Ovary (tissue), 3 donors: ENCODE data around the gene PPP1R9B.
A peak's percentile ranks its signal among the peaks of the same experiment; 100 is the strongest.

Experiments
- CTCF ChIP-seq, 3 donors: fragments of 450-650 bp in 2 of 3; fragments of 200-600 bp in 1 of 3; IDR thresholded peaks; one replicate each; pipeline versions ENCODE4 v1.5.1 to v1.8.0; 2016 to 2022; ENCODE audit warnings: antibody characterized with exemption in 3 of 3, mild to moderate bottlenecking in 1 of 3
- POLR2A ChIP-seq: fragments of 450-650 bp; IDR thresholded peaks from one replicate; pipeline ENCODE4 v1.6.1; 2017; ENCODE audit warnings: antibody characterized with exemption, mild to moderate bottlenecking, moderate library complexity
- donor health status: DM: no; HTN: no; CAD: no.

- peak; percentile 87 to 97 (median 94) for TF ChIP-seq CTCF (IDR thresholded peaks at IDR 0.05)
- TF ChIP-seq POLR2A = no peak
Measured at GRCh38 chr17:50087246-50087911, 63.1 kb downstream of the PPP1R9B start.
